ENCODE data around the gene IFT22.
A peak's percentile ranks its signal among the peaks of the same experiment; 100 is the strongest.

DNA sequence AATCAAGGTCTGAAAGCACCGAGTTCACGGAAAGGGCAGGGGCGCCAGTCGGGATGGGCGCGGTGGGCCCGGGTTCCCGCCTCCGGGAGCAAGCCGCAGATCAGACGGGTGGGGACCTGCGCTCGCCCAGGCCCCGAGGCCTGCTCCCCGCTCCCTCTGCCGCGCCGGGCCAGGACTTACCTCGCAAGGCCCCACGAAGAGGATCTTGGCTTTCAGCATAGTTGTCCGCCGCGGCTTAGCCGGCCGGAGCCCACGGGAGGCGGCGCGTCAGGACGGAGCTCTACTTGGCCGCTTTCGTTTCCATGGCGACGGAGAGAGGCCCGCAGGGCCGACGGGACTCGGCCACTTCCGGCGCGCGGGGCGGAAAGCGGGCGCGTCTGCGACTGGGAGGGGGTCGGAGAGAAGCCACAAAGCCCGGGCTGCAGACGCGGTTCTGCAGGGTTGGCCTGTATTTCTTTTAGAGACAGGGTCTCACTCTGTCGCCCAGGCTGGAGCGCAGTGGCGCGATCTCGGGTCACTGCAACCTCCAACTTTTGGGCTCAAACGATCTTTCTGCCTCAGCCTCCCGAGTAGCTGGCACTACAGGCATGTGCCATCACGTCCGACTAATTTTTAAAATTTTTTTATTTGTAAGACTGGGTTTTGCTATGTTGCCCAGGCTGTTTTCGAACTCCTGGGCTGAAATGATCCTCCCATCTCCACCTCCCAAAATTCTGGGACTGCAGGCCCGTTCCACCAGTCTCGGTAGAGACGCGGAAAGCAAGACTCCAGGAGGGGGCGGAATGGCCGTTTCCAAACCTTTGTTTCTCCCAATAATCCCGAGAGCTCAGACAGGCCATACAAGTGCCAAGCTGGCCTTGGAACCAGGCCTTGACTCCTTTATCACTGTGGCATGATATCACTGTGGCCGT is at the start of gene IFT22:
- TF ChIP-seq, protein P1, sequence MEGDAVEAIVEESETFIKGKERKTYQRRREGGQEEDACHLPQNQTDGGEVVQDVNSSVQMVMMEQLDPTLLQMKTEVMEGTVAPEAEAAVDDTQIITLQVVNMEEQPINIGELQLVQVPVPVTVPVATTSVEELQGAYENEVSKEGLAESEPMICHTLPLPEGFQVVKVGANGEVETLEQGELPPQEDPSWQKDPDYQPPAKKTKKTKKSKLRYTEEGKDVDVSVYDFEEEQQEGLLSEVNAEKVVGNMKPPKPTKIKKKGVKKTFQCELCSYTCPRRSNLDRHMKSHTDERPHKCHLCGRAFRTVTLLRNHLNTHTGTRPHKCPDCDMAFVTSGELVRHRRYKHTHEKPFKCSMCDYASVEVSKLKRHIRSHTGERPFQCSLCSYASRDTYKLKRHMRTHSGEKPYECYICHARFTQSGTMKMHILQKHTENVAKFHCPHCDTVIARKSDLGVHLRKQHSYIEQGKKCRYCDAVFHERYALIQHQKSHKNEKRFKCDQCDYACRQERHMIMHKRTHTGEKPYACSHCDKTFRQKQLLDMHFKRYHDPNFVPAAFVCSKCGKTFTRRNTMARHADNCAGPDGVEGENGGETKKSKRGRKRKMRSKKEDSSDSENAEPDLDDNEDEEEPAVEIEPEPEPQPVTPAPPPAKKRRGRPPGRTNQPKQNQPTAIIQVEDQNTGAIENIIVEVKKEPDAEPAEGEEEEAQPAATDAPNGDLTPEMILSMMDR (IDR thresholded peaks at IDR 0.05) = no peak
- TF ChIP-seq POLR2A (IDR thresholded peaks at IDR 0.05) = no peak
- TF ChIP-seq POLR2AphosphoS5 (IDR thresholded peaks at IDR 0.05; ENCODE audit: insufficient read depth in 1 of 2, low read depth in 1 of 2) = peak; percentile 52 to 74
